Stomach (tissue), 9 donors: ENCODE data around the gene RTKN. TPM values are rescaled to one million over a fixed set of nuclear protein-coding genes. Genes with fewer than 3 reads are reported as not detected.

Experiments
- DNase-seq, 2 donors: peaks; one replicate each; pipeline versions ENCODE4 v3.0.0 to v3.0.0-alpha.2; 2013 to 2019
- H3K27ac ChIP-seq, 5 donors: fragments of 200-600 bp in 4 of 5; sonication (generic) in 4 of 5; one replicate each; pipeline ENCODE4 v1.5.1; 2013 to 2019; ENCODE audit warnings: mild to moderate bottlenecking in 1 of 5, moderate library complexity in 1 of 5
- H3K27me3 ChIP-seq, 3 donors: fragments of 200-600 bp; sonication (generic); one replicate each; pipeline ENCODE4 v1.5.1; 2017 to 2019; ENCODE audit warnings: mixed run types in 1 of 3
- H3K36me3 ChIP-seq, 4 donors: fragments of 200-600 bp; sonication (generic); 1 replicate in 3 of 4; 2 replicates in 1 of 4; pipeline ENCODE4 v1.5.1; 2016 to 2019
- H3K4me1 ChIP-seq, 4 donors: fragments of 200-600 bp; sonication (generic); one replicate each; pipeline ENCODE4 v1.5.1; 2016 to 2019
- H3K4me3 ChIP-seq, 4 donors: fragments of 200-600 bp; sonication (generic) in 3 of 4; one replicate each; pipeline ENCODE4 v1.5.1; 2016 to 2019; ENCODE audit warnings: mild to moderate bottlenecking in 1 of 4
- H3K9me3 ChIP-seq, 4 donors: fragments of 200-600 bp; sonication (generic); one replicate each; pipeline ENCODE4 v1.5.1; 2016 to 2019
- EP300 ChIP-seq: sonication (generic); formaldehyde crosslinking; IDR thresholded peaks from one replicate; pipeline ENCODE4 v1.6.1; 2017; ENCODE audit warnings: antibody characterized with exemption
- POLR2A ChIP-seq, 4 donors: fragments of 450-650 bp; IDR thresholded peaks; one replicate each; pipeline ENCODE4 v1.6.1; 2016; ENCODE audit warnings: antibody characterized with exemption in 4 of 4, control low read depth in 2 of 4, mild to moderate bottlenecking in 1 of 4, moderate library complexity in 1 of 4
- POLR2AphosphoS5 ChIP-seq, 3 donors: sonication (generic); formaldehyde crosslinking; IDR thresholded peaks; one replicate each; pipeline ENCODE4 v1.6.1; 2016; ENCODE audit warnings: antibody characterized with exemption in 3 of 3
- WGBS, 5 donors: extraction: QIAGEN DNeasy Blood & Tissue Kit in 3 of 5; methylation state at CpG; one replicate each; pipeline versions ENCODE4 v1.1.5 to v1.1.7; 2013 to 2018; 5-methylcytosine and 5-hydroxymethylcytosine counted together
- intact Hi-C: fragments of 100-400 bp; cut with DNase I; formaldehyde crosslinking; loops from one replicate; pipeline ENCODE4 v1.15.1; 2023; ENCODE audit warnings: low total_unique reads
- polyA plus RNA-seq, 3 donors: library from polyadenylated mRNA; stranded (reverse); fragments of 200-250 nt; gene quantifications; one replicate each; pipeline ENCODE4 v1.2.3, GENCODE V29; 2013
- total RNA-seq, 5 donors: library from RNA; depleted of rRNA; stranded (reverse); fragments of >200 nt; gene quantifications; one replicate each; pipeline versions ENCODE4 v1.1.0 to v1.2.3, GENCODE V29; 2014 to 2016
- TF ChIP-seq, protein P1 (sequence below), 7 experiments: fragments of 450-650 bp in 4 of 7; fragments of 200-600 bp in 3 of 7; sonication (generic) in 3 of 7; IDR thresholded peaks; one replicate each; pipeline ENCODE4 v1.5.1; 2016 to 2019; ENCODE audit warnings: antibody characterized with exemption in 7 of 7, control low read depth in 2 of 7, mild to moderate bottlenecking in 1 of 7
- donor health status: healthy with polysubstance abuse.
- donor health status: Bipolar disorder and iron deficiency.
- donor health status: healthy.

Gene RTKN
- total and polyA plus RNA-seq, 8 donors, result 10.8 to 125 (median 27.0) TPM

GRCh38 chr2:74481431-74481830 lies 39.7 kb upstream of the RTKN start:
- Histone ChIP-seq H3K9me3 (no peaks in the 10 kb centered on the region), H3K36me3 (peaks cover 9 to 61% (median 50%) of the 10 kb centered on the region in 4 donors), H3K27me3 (no peaks in the 10 kb centered on the region), H3K27ac (peak overlapping the region in 3 of 5 donors; percentile 92 to 94 (median 93)), H3K4me1 (peaks cover 20 to 49% (median 41%) of the 10 kb centered on the region in 4 donors), H3K4me3 (peak overlapping the region; percentile 76 to 98 (median 92))
- no peak for DNase-seq
- no peak for TF ChIP-seq POLR2AphosphoS5 (IDR thresholded peaks at IDR 0.05)
- TF ChIP-seq, protein P1, sequence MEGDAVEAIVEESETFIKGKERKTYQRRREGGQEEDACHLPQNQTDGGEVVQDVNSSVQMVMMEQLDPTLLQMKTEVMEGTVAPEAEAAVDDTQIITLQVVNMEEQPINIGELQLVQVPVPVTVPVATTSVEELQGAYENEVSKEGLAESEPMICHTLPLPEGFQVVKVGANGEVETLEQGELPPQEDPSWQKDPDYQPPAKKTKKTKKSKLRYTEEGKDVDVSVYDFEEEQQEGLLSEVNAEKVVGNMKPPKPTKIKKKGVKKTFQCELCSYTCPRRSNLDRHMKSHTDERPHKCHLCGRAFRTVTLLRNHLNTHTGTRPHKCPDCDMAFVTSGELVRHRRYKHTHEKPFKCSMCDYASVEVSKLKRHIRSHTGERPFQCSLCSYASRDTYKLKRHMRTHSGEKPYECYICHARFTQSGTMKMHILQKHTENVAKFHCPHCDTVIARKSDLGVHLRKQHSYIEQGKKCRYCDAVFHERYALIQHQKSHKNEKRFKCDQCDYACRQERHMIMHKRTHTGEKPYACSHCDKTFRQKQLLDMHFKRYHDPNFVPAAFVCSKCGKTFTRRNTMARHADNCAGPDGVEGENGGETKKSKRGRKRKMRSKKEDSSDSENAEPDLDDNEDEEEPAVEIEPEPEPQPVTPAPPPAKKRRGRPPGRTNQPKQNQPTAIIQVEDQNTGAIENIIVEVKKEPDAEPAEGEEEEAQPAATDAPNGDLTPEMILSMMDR (IDR thresholded peaks at IDR 0.05), result no peak
- 41 to 75% (median 54%) methylated on average over 1 to 3 of the region's 3 CpGs for WGBS, 5 donors
- intact Hi-C loops, result loop anchor here (5.0 kb wide), 1 partner anchor 106 kb away; no protein-coding TSS in a partner anchor

DNA sequence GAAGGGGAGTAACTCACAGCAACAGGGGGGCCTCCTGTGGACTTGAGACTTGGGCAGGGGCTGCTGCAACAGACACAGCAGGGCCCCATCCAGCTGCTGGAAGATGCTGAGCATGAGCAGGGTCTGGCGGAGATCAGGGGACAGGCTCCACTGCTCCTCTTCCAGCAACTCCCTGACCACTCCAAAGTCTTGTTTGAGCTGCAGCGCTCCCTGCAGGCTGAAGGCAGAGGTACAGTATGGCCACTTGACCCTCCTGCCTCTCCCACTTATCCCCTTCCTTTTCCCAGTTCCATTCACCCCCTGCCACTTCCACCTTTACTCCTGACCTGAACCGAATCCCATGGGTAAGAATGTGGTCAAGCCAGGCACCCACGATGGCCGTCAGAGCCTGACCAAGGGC lies 33.2 kb upstream of the RTKN start:
- H3K36me3 ChIP-seq, result peaks cover 17 to 54% (median 45%) of the 10 kb centered on the region in 4 donors
- H3K4me1 ChIP-seq, result peaks cover 14 to 30% (median 27%) of the 10 kb centered on the region in 4 donors
- TF ChIP-seq, protein P1 (IDR thresholded peaks at IDR 0.05), result no peak
- no peak for TF ChIP-seq POLR2A (IDR thresholded peaks at IDR 0.05)
- no peak for TF ChIP-seq EP300
- TF ChIP-seq POLR2AphosphoS5 (IDR thresholded peaks at IDR 0.05), result no peak
- no peak overlapping the region for H3K27ac ChIP-seq
- WGBS, 5 donors, result 84 to 92% (median 90%) methylated on average over 5 of the region's 5 CpGs
- intact Hi-C loops, result no loop called here
- no peaks in the 10 kb centered on the region for H3K9me3 ChIP-seq
- DNase-seq, result no peak
- H3K27me3 ChIP-seq, result no peaks in the 10 kb centered on the region
- no peak overlapping the region for H3K4me3 ChIP-seq

- Histone ChIP-seq H3K27me3 (no peaks in the 10 kb centered on the region), H3K36me3 (peaks cover 17 to 50% (median 41%) of the 10 kb centered on the region in 4 donors), H3K4me1 (peaks cover 14 to 27% (median 26%) of the 10 kb centered on the region in 4 donors), H3K27ac (no peak overlapping the region), H3K9me3 (no peaks in the 10 kb centered on the region), H3K4me3 (no peak overlapping the region)
- intact Hi-C loops, result no loop called here
- DNase-seq, result no peak
- no peak for TF ChIP-seq POLR2AphosphoS5 (IDR thresholded peaks at IDR 0.05)
- TF ChIP-seq, protein P1 (IDR thresholded peaks at IDR 0.05), result no peak
- TF ChIP-seq POLR2A (IDR thresholded peaks at IDR 0.05), result no peak
- no peak for TF ChIP-seq EP300
- 85 to 97% (median 91%) methylated on average over 6 of the region's 6 CpGs for WGBS, 5 donors
Observed at GRCh38 chr2:74474481-74474880, 32.7 kb upstream of the RTKN start.

- WGBS, 5 donors, result 4 to 8% (median 5%) methylated on average over 7 of the region's 7 CpGs
- intact Hi-C loops, result no loop called here
- no peak for DNase-seq
- peaks cover 14 to 38% (median 33%) of the 10 kb centered on the region in 4 donors for H3K36me3 ChIP-seq
- H3K4me1 ChIP-seq, result peaks cover 14 to 27% (median 25%) of the 10 kb centered on the region in 4 donors
- H3K27ac ChIP-seq, result peak overlapping the region; percentile 78 to 93 (median 86)
- H3K9me3 ChIP-seq, result no peaks in the 10 kb centered on the region
- TF ChIP-seq, protein P1 (IDR thresholded peaks at IDR 0.05), result no peak
- TF ChIP-seq POLR2AphosphoS5 (IDR thresholded peaks at IDR 0.05) (no peak), EP300 (no peak), POLR2A (IDR thresholded peaks at IDR 0.05) (no peak)
- peak overlapping the region; percentile 54 to 82 (median 66) for H3K4me3 ChIP-seq
- H3K27me3 ChIP-seq, result no peaks in the 10 kb centered on the region
Observed at GRCh38 chr2:74472945-74473258, 31.2 kb upstream of the RTKN start.
